Activated CD8-positive, alpha-beta memory T cell treated with anti-CD3 and anti-CD28 coated beads for 48 hours (primary cell): ENCODE data around the gene ZMYND11.
"Not testable (repeated sequence)": the region's sequence is repeated elsewhere in the genome, so short reads cannot be mapped to it uniquely, and the experiment has no call there.

ENCODE experiments used
- DNase-seq, 3 experiments: peaks; one replicate each; pipeline ENCODE4 v3.0.0-alpha.2; 2020; ENCODE audit warnings: low read depth in 2 of 3, low spot score in 2 of 3

ZMYND11 gene

GRCh38 chr10:241966-242643 lies 106.8 kb downstream of the ZMYND11 start:
- no peak for DNase-seq

GRCh38 chr10:244227-244626 lies 109.0 kb downstream of the ZMYND11 start:
- DNase-seq = no peak

- DNase-seq = no peak
These were observed 111.2 kb downstream of the ZMYND11 start for GRCh38 chr10:246431-246830.

GRCh38 chr10:247480-247879 lies 112.2 kb downstream of the ZMYND11 start:
- DNase-seq = no peak

DNA sequence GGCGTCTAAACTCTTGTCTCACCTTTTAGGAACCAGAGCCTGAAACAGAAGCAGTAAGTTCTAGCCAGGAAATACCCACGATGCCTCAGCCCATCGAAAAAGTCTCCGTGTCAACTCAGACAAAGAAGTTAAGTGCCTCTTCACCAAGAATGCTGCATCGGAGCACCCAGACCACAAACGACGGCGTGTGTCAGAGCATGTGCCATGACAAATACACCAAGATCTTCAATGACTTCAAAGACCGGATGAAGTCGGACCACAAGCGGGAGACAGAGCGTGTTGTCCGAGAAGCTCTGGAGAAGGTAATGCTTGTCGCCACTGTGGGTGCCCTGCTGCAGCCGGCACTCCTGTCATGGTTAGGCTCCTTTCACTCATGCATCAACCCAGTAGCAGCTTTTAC lies 113.1 kb downstream of the ZMYND11 start:
- DNase-seq = no peak

DNA sequence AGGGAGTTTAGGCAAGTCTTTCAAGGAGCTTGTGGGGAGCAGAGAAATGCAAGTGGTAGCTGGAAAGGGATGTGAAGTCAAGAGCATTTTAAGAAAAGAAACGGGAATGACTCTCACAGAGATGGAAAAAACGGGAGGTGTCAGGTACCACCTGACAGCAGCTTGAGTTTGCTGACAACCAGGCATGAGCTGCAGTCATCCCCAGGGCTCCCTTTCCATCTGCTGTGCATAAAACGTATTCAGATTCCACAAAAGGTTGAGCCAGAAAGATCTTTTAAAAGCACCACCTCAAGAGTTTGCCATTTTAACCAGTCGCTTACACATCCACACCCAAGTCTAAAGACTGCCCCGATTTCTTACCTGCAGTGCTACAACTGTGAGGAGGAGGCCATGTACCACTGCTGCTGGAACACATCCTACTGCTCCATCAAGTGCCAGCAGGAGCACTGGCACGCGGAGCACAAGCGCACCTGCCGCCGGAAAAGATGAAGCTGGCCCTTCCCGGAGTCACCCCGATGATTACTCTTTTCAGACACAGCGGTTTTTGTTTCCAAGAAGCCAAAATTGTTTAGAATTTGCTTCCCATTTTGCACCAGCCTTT lies 116.8 kb downstream of the ZMYND11 start:
- no peak for DNase-seq

DNA sequence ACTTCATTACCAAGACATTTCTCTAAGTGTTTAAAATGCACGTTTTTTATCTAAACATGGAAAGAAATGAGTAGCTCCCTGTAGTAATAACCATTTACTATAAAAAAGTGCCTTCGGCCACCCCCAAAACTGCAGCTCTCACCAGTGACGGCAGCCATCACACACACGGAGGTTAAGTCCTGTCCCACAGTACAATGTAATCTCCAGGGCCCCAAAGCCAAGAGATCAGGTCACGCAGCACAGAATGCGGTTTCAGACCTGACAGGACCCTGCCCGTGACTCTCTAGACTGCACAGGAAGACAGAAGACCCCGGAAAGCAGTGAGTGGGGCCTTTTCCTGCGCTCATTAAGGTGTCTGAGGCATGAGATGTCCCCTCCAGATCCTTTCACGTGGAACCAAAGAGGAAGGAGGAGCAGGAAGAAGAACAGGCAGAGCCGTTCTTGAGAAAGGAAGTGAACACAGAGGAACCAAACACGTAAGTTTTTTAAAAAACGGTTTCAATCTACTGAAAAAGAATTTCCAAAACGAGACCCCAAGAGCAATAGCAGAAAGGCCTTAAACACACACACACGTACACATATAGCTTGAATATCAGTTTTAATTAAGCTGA lies 125.7 kb downstream of the ZMYND11 start:
- DNase-seq = no peak

GRCh38 chr10:264160-265073 lies 129.2 kb downstream of the ZMYND11 start:
- not testable (repeated sequence) for DNase-seq

- not testable (repeated sequence) for DNase-seq
These were observed 129.8 kb downstream of the ZMYND11 start for GRCh38 chr10:265074-265440.

- DNase-seq = not testable (repeated sequence)
These were observed 130.7 kb downstream of the ZMYND11 start for GRCh38 chr10:265816-266588.

- DNase-seq = no peak
These were observed 131.7 kb downstream of the ZMYND11 start for GRCh38 chr10:266974-267425.

- no peak for DNase-seq
These were observed 132.4 kb downstream of the ZMYND11 start for GRCh38 chr10:267705-268104.

DNA sequence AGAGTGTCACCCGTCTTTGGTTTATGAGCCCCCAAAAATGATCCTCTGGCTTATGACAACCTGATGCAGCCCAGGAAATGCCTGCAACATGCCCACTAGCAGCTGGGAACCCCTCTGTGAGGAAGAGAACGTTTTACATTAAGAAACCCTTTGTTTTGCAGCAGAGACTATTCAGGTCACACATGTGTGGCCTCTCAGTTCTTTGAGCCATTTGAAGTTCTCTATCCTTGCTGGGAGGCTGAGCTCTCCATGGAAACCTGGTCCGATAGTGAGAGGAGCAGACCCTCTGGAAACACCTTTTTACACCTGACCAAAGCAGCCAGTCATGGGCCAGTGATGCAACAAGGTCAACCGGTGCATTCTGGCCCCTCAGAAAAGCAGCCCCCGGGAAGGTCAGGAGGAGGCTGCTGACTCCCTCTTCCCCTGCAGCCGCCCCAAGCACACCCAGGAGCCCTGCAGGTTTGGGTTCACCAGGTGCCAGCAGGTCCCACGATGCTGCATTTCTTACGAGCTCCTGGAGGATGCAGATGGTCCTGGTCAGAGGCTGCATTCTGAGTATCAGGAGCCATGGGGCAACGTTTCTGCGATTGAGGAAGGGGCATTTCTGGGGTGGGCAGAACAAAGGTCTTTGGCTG lies 134.3 kb downstream of the ZMYND11 start:
- no peak for DNase-seq

- no peak for DNase-seq
These were observed 135.9 kb downstream of the ZMYND11 start for GRCh38 chr10:271201-271600.

GRCh38 chr10:271722-272121 lies 136.5 kb downstream of the ZMYND11 start:
- DNase-seq = no peak

- no peak for DNase-seq
These were observed 137.8 kb downstream of the ZMYND11 start for GRCh38 chr10:273088-273487.

GRCh38 chr10:274866-275265 lies 139.6 kb downstream of the ZMYND11 start:
- DNase-seq = no peak

GRCh38 chr10:275680-276079 lies 140.4 kb downstream of the ZMYND11 start:
- no peak for DNase-seq

DNA sequence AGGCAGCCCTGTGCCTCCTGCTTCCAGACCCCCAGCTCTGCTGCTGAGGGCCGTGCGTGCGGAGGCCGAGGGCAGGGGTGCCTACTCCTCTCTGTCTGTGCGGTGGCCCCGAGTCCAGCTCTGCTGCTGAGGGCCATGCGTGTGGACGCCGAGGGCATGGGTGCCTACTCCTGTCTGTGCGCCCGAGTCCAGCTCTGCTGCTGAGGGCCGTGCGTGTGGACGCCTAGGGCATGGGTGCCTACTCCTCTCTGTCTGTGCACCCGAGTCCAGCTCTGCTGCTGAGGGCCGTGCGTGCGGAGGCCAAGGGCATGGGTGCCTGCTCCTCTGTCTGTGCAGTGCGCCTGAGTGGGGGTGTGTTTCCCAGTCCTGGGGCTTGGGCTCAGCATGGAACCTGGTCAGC lies 142.7 kb downstream of the ZMYND11 start:
- no peak for DNase-seq

GRCh38 chr10:278707-279106 lies 143.5 kb downstream of the ZMYND11 start:
- no peak for DNase-seq
